CD14-positive monocyte (primary cell): ENCODE measurements around the gene FAM118B. TPM values are rescaled to one million over a fixed set of nuclear protein-coding genes. Genes with fewer than 3 reads are reported as not detected.
"Not testable (repeated sequence)": the region's sequence is repeated elsewhere in the genome, so short reads cannot be mapped to it uniquely, and the experiment has no call there.

Experiments used
- DNase-seq, 3 donors: peaks; one replicate each; pipeline ENCODE4 v3.0.0-alpha.2; 2011 to 2022
- H2AFZ ChIP-seq: 2 replicates; pipeline ENCODE4 v1.6.0; 2012; ENCODE audit warnings: mild to moderate bottlenecking, low read depth, low read length, inconsistent platforms; ENCODE audit not compliant: insufficient read depth, poor library complexity, severe bottlenecking
- H3K27ac ChIP-seq, 2 donors: 1 replicate in 1 of 2; 2 replicates in 1 of 2; pipeline ENCODE4 v1.5.1; 2012 to 2013; ENCODE audit warnings: low read length in 2 of 2, control low read depth in 1 of 2, inconsistent platforms in 1 of 2, low read depth in 1 of 2, mild to moderate bottlenecking in 1 of 2
- H3K27me3 ChIP-seq, 2 donors: one replicate each; pipeline versions ENCODE4 v1.6.0 to v1.6.1; 2011 to 2013; ENCODE audit warnings: low read length in 2 of 2; ENCODE audit not compliant: control insufficient read depth in 2 of 2, insufficient read depth in 2 of 2
- H3K36me3 ChIP-seq, 2 donors: replicated peaks in 1 of 2; 1 replicate in 1 of 2; 2 replicates in 1 of 2; pipeline versions ENCODE4 v1.5.1 to v1.6.1; 2012 to 2013; ENCODE audit warnings: low read length in 2 of 2, control low read depth in 1 of 2, inconsistent platforms in 1 of 2, mild to moderate bottlenecking in 1 of 2; ENCODE audit not compliant: insufficient read depth in 2 of 2, control insufficient read depth in 1 of 2
- H3K4me1 ChIP-seq, 2 donors: 1 replicate in 1 of 2; 2 replicates in 1 of 2; pipeline versions ENCODE4 v1.5.1 to v1.6.1; 2012 to 2013; ENCODE audit warnings: low read length in 2 of 2, control low read depth in 1 of 2, inconsistent platforms in 1 of 2, mild to moderate bottlenecking in 1 of 2, moderate library complexity in 1 of 2; ENCODE audit not compliant: insufficient read depth in 2 of 2, control insufficient read depth in 1 of 2
- H3K4me2 ChIP-seq: replicated peaks from 2 replicates; pipeline ENCODE3; 2012; ENCODE audit warnings: low read length, moderate library complexity, mild to moderate bottlenecking; ENCODE audit not compliant: poor library complexity, severe bottlenecking; ENCODE audit errors: extremely low read depth
- H3K4me3 ChIP-seq, 3 experiments: fragments of 200-600 bp in 1 of 3; sonication (generic) in 1 of 3; replicated peaks in 1 of 3; 1 replicate in 2 of 3; 2 replicates in 1 of 3; pipeline ENCODE4 v1.5.1; 2011 to 2013; ENCODE audit warnings: low read length in 3 of 3, mild to moderate bottlenecking in 3 of 3, control low read depth in 2 of 3, low read depth in 2 of 3, inconsistent platforms in 1 of 3, moderate library complexity in 1 of 3
- H3K79me2 ChIP-seq: 2 replicates; pipeline ENCODE4 v1.6.0; 2012; ENCODE audit warnings: mild to moderate bottlenecking, control low read depth, inconsistent platforms, low read length, moderate library complexity; ENCODE audit not compliant: insufficient read depth
- H3K9ac ChIP-seq: 2 replicates; pipeline ENCODE4 v1.6.0; 2017; ENCODE audit warnings: low read length, mild to moderate bottlenecking; ENCODE audit not compliant: insufficient read depth, poor library complexity, severe bottlenecking
- H3K9me3 ChIP-seq, 2 donors: replicated peaks in 1 of 2; 1 replicate in 1 of 2; 2 replicates in 1 of 2; pipeline versions ENCODE4 v1.5.1 to v1.6.1; 2012 to 2013; ENCODE audit warnings: low read length in 2 of 2, control low read depth in 1 of 2; ENCODE audit not compliant: control insufficient read depth in 1 of 2, insufficient read depth in 1 of 2
- H4K20me1 ChIP-seq: 2 replicates; pipeline ENCODE4 v1.6.0; 2012; ENCODE audit warnings: mild to moderate bottlenecking, low read length, control low read depth, moderate library complexity; ENCODE audit not compliant: insufficient read depth
- H3K27ac Mint-ChIP-seq, 7 donors: one replicate each; pipeline ENCODE4 v1.8.0; 2020; ENCODE audit warnings: mild to moderate bottlenecking in 7 of 7, mixed read lengths in 7 of 7, moderate library complexity in 6 of 7, inconsistent platforms in 2 of 7
- H3K27me3 Mint-ChIP-seq, 3 donors: one replicate each; pipeline ENCODE4 v1.8.0; 2021 to 2022; ENCODE audit warnings: low read depth in 3 of 3, mild to moderate bottlenecking in 3 of 3, mixed read lengths in 3 of 3, moderate library complexity in 3 of 3, inconsistent platforms in 1 of 3
- H3K36me3 Mint-ChIP-seq, 2 donors: one replicate each; pipeline ENCODE4 v1.8.0; 2020; ENCODE audit warnings: mixed read lengths in 2 of 2, inconsistent platforms in 1 of 2, mild to moderate bottlenecking in 1 of 2
- H3K4me1 Mint-ChIP-seq: one replicate; pipeline ENCODE4 v1.8.0; 2020; ENCODE audit warnings: mild to moderate bottlenecking, mixed read lengths
- H3K4me3 Mint-ChIP-seq, 2 donors: one replicate each; pipeline ENCODE4 v1.8.0; 2020; ENCODE audit warnings: mild to moderate bottlenecking in 2 of 2, mixed read lengths in 2 of 2, moderate library complexity in 1 of 2
- H3K9me3 Mint-ChIP-seq, 7 donors: one replicate each; pipeline ENCODE4 v1.8.0; 2020 to 2022; ENCODE audit warnings: mixed read lengths in 7 of 7, mild to moderate bottlenecking in 6 of 7, moderate library complexity in 6 of 7, inconsistent platforms in 2 of 7
- CTCF ChIP-seq: fragments of 200-600 bp; IDR thresholded peaks from one replicate; pipeline ENCODE4 v1.8.0; 2022; ENCODE audit warnings: antibody characterized with exemption, mild to moderate bottlenecking
- WGBS: methylation state at CpG from one replicate; pipeline ENCODE4 v1.1.5; 2013; ENCODE audit warnings: missing lambda C conversion rate; ENCODE audit not compliant: insufficient coverage; 5-methylcytosine and 5-hydroxymethylcytosine counted together
- intact Hi-C, 2 donors: fragments of 100-400 bp; cut with micrococcal nuclease; formaldehyde crosslinking; loops; one replicate each; pipeline versions ENCODE4 v1.15.0 to v1.15.1; 2023
- polyA plus RNA-seq, 3 donors: library from polyadenylated mRNA; depleted of rRNA in 1 of 3; unstranded in 2 of 3; stranded (reverse) in 1 of 3; fragments of 300-500 nt in 2 of 3; fragments of >200 nt in 1 of 3; fragmentation: Illumina TruSeq in 2 of 3; gene quantifications; 1 replicate in 2 of 3; 2 replicates in 1 of 3; pipeline ENCODE4 v1.2.3, GENCODE V29; 2012 to 2021

The FAM118B gene
- polyA plus RNA-seq, 3 donors: 13.6 to 18.7 (median 16.5) TPM

- Histone ChIP-seq H3K9ac (no peak overlapping the region), H3K9me3 (no peaks in the 10 kb centered on the region), H3K4me1 (peaks cover 47 to 53% of the 10 kb centered on the region in 2 donors), H2AFZ (no peak overlapping the region), H3K79me2 (peaks cover 36% of the 10 kb centered on the region), H3K4me2 (no peak overlapping the region), H4K20me1 (no peaks in the 10 kb centered on the region), H3K27me3 (no peaks in the 10 kb centered on the region), H3K4me3 (no peak overlapping the region), H3K36me3 (peaks cover 4 to 29% of the 10 kb centered on the region in 2 donors), H3K27ac (no peak overlapping the region)
- peaks cover 51% of the 10 kb centered on the region for H3K4me1 Mint-ChIP-seq
- 92% methylated on average over 3 of the region's 4 CpGs for WGBS
- H3K9me3 Mint-ChIP-seq: no peaks in the 10 kb centered on the region
- H3K27me3 Mint-ChIP-seq: peaks cover 0 to 2% (median 0%) of the 10 kb centered on the region in 3 donors
- no peak overlapping the region for H3K27ac Mint-ChIP-seq
- TF ChIP-seq CTCF: no peak
- intact Hi-C loops: no loop called here
- no peak overlapping the region for H3K4me3 Mint-ChIP-seq
- DNase-seq: no peak
- H3K36me3 Mint-ChIP-seq: peaks cover 21 to 32% of the 10 kb centered on the region in 2 donors
These were observed 96.7 kb downstream of the FAM118B start for GRCh38 chr11:126308271-126308671.

- H3K36me3 Mint-ChIP-seq: peaks cover 21 to 32% of the 10 kb centered on the region in 2 donors
These were observed 97.2 kb downstream of the FAM118B start for GRCh38 chr11:126308771-126309170.

More at GRCh38 chr11:126308771-126309170, 97.2 kb downstream of the FAM118B start:
- H3K9me3 Mint-ChIP-seq, H4K20me1 ChIP-seq, H3K27ac Mint-ChIP-seq, H2AFZ ChIP-seq, H3K9me3 ChIP-seq, intact Hi-C loops, H3K4me2 ChIP-seq, H3K9ac ChIP-seq, H3K27me3 ChIP-seq, H3K27me3 Mint-ChIP-seq, H3K4me3 ChIP-seq, H3K27ac ChIP-seq, H3K4me3 Mint-ChIP-seq, DNase-seq: not testable (repeated sequence)
- Histone ChIP-seq H3K36me3 (peaks cover 4 to 29% of the 10 kb centered on the region in 2 donors), H3K79me2 (peaks cover 37% of the 10 kb centered on the region), H3K4me1 (peaks cover 47 to 53% of the 10 kb centered on the region in 2 donors)
- H3K4me1 Mint-ChIP-seq: peaks cover 53% of the 10 kb centered on the region
- WGBS: no CpG with 5 or more reads among the region's 4 CpGs
